NCI-H2107 treated with DMSO at 0.1 percent for 48 hours (cell line): ENCODE measurements around the gene MIER3.
"Not testable (repeated sequence)": the region's sequence is repeated elsewhere in the genome, so short reads cannot be mapped to it uniquely, and the experiment has no call there.

Source experiments
- DNase-seq: peaks from one replicate; lab custom pipeline; 2025; ENCODE audit not compliant: unreplicated experiment; lab: John Stamatoyannopoulos, UW

MIER3 gene, protein sequence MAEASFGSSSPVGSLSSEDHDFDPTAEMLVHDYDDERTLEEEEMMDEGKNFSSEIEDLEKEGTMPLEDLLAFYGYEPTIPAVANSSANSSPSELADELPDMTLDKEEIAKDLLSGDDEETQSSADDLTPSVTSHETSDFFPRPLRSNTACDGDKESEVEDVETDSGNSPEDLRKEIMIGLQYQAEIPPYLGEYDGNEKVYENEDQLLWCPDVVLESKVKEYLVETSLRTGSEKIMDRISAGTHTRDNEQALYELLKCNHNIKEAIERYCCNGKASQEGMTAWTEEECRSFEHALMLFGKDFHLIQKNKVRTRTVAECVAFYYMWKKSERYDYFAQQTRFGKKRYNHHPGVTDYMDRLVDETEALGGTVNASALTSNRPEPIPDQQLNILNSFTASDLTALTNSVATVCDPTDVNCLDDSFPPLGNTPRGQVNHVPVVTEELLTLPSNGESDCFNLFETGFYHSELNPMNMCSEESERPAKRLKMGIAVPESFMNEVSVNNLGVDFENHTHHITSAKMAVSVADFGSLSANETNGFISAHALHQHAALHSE

GRCh38 chr5:56951946-56952691, at the start of gene MIER3:
Gene MIER3 (minus strand): TSS chr5:56952123. CDS start chr5:56952102, 21 bp downstream.
- no peak for DNase-seq

DNA sequence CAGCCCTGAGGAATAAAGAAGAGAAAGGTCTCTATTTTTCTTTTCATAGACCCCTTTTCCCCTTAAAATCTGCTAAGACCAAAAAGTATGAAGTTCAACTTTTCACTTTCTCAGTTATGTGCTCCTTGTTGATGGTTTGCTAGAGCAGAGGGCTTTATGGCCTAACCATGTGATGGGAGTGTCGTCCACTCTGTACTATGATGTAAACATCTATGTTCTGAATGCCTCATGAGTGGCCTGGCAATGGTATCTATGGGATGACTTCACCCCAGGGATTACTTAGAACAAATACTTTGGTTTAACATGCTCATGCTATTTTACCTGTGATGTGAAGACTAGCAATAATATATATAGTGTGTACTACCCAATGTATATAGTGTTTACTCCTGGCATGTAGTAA, 43.7 kb upstream of the MIER3 start:
- DNase-seq = no peak

DNA sequence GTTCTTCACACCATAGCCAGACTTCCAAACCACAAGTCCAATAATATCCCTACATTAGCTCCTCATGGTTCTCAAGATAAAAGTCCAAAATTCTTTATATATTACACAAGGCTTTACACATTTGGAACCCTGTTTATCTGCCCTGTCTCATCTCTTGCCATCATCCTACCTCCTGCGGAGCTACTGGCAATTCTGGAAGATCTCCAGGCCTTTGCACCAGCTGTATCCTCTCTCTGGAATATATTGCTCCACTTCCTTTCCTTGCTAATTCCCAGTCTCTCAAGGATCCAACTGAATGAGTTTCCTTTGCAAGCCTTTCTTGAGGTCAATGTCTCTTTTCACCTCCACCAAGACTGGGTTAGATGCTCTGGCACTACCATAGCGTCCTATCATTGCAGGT, 41.3 kb upstream of the MIER3 start:
- DNase-seq = no peak

DNA sequence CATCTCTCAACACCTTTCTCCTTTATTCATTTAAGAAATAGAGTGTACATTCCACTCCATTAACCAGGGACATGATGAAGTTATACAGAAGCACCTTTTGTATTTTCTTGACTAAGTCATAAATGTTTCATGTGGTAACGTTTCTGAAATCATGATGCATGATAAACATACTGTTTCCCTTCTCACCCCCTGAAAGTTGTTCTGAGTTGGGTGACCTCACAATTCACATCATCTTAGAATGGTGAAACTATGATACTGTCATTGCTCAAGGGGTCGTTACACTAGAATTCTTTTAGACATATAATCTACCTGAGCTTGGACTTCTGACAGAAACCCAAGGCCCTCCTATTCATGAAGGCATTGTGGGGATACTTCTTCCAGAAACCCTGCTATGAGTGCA, 37.8 kb upstream of the MIER3 start:
- no peak for DNase-seq

DNA sequence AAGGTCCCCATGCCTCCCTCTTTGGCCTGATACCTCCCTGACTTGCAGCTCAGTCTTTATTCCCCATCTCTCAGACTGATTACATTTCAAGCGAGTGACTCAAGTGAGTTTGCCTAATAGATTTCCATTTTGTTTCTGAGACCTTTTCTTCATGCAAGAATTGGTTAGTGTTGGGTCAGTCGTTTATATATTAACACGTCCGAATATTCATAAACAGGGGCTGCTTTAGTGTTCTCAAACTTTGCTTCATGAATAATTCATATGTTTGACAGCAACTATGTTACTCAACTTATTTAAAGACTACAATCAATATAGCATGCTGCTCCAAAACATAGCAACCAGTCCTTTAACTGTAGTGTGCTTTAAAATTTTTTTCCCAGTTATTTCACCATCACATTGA, 36.6 kb upstream of the MIER3 start:
- DNase-seq = no peak

- DNase-seq = no peak
Measured at GRCh38 chr5:56987171-56987570, 35.2 kb upstream of the MIER3 start.

- no peak for DNase-seq
Measured at GRCh38 chr5:56986626-56986947, 34.7 kb upstream of the MIER3 start.

- no peak for DNase-seq
Measured at GRCh38 chr5:56985936-56986625, 34.2 kb upstream of the MIER3 start.

DNA sequence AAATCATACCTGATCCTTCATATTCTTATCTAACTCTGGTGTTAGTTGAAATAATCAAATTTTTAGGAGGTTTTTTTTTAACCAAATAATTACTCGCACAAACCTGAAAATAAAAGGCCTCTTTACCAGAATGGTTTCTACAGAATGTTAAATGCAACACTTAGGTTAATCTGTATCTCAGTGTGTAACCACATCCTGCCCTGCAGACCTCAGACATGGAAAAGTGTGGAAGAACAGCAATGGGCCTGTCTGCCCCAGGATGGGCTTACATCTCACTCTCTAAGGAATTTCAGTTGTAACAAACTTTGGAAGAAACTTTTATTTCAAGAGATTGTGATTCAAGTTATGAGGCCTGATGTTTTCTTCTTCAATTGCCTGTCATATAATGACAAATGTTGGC, 32.5 kb upstream of the MIER3 start:
- no peak for DNase-seq

- DNase-seq = no peak
Measured at GRCh38 chr5:56983593-56984361, 31.9 kb upstream of the MIER3 start.

GRCh38 chr5:56981548-56982315, 29.8 kb upstream of the MIER3 start:
- no peak for DNase-seq

GRCh38 chr5:56979968-56980367, 28.0 kb upstream of the MIER3 start:
- DNase-seq = no peak

DNA sequence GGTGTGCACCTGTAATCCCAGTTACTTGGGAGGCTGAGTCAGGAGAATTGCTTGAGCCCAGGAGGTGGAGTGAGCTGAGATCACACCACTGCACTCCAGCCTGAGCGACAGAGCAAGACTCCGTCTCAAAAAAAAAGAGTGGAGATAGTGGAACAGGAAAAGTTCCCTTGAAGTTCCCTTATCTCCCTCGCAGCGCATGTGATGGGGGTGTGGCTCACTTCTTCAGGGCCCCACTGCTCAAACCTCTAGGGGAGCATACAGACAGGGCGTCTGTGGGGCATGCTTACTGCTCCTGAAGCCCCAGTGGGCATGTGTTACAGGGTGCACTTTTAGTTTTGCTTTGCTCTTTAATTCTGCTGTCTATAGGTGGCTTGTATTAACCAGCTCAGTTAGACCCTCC, 27.6 kb upstream of the MIER3 start:
- DNase-seq = not testable (repeated sequence)

- DNase-seq = no peak
Measured at GRCh38 chr5:56977822-56978221, 25.9 kb upstream of the MIER3 start.

GRCh38 chr5:56977021-56977420, 25.1 kb upstream of the MIER3 start:
- DNase-seq = no peak

DNA sequence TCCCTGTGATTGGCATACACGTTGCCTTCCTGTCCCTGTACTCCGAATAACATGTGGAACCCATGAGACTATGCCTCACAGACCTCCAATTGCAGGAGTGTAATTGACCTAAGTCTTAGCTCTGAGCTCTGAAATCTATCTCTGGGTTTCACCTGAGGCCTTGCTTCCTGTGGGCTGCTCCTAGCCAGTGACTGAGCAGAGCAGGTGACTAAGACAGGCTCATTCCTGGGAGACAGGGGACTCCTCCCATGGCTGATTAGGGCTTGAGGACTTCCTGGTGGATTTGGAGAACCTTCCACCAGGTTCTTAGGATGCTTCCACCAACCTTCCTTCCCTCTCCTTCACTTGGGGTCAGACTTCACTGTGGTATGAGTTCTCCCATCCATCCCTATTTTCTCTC, 22.3 kb upstream of the MIER3 start:
- no peak for DNase-seq

GRCh38 chr5:56973473-56973872, 21.6 kb upstream of the MIER3 start:
- DNase-seq = no peak

DNA sequence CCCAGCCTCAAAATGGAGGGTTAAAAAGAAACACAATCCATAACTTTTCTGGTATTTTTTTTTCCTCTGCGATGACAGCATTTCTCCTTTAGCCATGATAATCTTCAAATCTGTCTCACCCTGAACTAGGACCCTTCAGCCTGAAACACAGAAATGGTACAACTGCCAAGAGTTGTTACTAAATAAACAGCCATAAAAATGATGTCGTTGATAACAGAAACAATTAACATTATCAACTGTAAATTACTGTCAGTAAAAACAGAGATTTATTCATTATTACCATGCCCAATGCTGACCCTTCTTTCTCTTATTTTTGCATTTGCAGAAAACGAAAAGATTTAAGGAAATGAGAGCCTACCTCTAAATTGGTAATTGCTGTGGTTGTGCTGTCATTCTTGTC, 19.4 kb upstream of the MIER3 start:
- no peak for DNase-seq

GRCh38 chr5:56964173-56964572, 12.2 kb upstream of the MIER3 start:
- DNase-seq = no peak

DNA sequence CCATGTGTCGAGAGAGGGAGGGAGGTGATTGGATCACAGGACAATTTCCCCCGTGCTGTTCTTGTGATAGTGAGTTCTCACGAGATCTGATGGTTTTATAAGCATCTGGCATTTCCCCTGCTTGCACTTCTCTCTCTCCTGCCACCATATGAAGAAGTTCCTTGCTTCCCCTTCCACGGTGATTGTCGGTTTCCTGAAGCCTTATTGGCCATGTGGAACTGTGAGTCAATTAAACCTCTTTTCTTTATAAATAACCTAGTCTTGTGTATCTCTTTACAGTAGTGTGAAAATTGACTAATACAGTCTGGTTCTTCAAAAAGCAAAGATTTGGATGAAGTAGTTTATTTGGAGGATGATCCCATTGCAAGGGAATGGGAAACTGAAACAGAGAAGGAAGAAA, 11.3 kb upstream of the MIER3 start:
- no peak for DNase-seq
